ENCODE data around the gene RGS8.
A peak's percentile ranks its signal among the peaks of the same experiment; 100 is the strongest.

RGS8 gene

DNA sequence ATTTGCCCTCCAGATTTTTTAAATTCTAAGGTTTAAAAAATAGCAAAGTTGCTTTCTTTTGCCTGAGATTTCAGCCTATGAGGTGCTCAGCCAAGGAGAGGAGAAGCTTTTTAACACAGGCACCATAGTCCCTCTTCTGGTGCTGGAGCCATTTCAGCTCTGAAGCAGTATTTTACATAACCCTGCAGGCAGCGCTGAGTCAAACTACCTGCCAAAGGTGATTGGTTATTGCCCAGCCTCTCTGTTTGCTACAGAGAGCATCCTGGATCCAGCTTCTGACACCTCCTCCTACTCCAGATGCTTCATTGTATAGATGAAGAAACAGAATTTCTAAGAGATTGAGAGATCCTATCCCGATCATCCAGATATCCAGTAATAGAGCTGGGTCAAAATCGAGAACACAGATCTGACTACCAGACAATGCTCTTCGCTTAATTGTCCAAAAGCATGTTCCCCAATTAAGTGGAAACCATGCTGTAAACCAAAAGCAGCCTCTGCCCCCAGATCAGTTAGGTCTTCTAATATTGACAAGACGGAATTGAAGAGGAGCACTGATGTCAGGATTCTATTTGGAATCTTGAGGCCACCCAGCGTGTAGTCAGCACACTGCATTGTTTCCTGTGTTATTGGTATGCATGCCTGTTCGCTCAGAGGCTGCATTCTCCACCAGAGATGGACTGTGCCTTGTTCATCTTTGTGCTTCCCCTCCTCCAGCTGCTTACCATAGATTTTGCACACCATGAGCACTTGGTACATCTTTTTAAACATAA is 22.1 kb downstream of the RGS8 start:
- H3K9me3 Mint-ChIP-seq = no peaks in the 10 kb centered on the region
- TF ChIP-seq, protein P1, sequence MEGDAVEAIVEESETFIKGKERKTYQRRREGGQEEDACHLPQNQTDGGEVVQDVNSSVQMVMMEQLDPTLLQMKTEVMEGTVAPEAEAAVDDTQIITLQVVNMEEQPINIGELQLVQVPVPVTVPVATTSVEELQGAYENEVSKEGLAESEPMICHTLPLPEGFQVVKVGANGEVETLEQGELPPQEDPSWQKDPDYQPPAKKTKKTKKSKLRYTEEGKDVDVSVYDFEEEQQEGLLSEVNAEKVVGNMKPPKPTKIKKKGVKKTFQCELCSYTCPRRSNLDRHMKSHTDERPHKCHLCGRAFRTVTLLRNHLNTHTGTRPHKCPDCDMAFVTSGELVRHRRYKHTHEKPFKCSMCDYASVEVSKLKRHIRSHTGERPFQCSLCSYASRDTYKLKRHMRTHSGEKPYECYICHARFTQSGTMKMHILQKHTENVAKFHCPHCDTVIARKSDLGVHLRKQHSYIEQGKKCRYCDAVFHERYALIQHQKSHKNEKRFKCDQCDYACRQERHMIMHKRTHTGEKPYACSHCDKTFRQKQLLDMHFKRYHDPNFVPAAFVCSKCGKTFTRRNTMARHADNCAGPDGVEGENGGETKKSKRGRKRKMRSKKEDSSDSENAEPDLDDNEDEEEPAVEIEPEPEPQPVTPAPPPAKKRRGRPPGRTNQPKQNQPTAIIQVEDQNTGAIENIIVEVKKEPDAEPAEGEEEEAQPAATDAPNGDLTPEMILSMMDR (IDR thresholded peaks at IDR 0.05; ENCODE audit: unreplicated experiment in 3 of 3) = no peak
- H3K4me1 Mint-ChIP-seq = no peaks in the 10 kb centered on the region
- no peaks in the 10 kb centered on the region for H3K36me3 Mint-ChIP-seq (ENCODE audit: low read depth)
- H3K27ac Mint-ChIP-seq = no peak overlapping the region
- no peak overlapping the region for H3K4me3 Mint-ChIP-seq
- H3K27me3 Mint-ChIP-seq (ENCODE audit: low read depth) = peaks cover 20% of the 10 kb centered on the region

DNA sequence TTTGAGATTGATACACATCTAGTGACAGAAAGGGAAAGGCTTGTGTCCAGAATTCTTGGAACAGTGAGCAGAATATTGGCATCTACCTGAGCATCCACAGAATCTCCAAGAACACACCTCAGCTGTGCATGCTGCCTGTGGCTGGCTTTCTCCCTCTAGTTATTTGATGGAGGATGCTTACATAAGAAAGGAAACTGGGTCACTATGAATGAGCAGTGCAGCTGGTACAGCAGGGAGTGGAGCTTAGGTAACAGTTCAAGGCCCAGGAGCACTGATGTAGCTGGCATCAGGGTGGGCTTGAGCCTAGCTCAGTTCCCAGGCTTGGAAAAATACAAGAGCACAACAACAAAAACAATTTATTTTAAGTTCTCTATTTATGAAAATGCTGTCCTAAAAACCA is 26.3 kb downstream of the RGS8 start:
- Mint-ChIP-seq H3K27ac (no peak overlapping the region), H3K27me3 (ENCODE audit: low read depth) (peaks cover 16% of the 10 kb centered on the region), H3K4me1 (no peaks in the 10 kb centered on the region), H3K4me3 (no peak overlapping the region), H3K36me3 (ENCODE audit: low read depth) (no peaks in the 10 kb centered on the region), H3K9me3 (no peaks in the 10 kb centered on the region)
- TF ChIP-seq, protein P1 (IDR thresholded peaks at IDR 0.05; ENCODE audit: unreplicated experiment in 3 of 3) = no peak

DNA sequence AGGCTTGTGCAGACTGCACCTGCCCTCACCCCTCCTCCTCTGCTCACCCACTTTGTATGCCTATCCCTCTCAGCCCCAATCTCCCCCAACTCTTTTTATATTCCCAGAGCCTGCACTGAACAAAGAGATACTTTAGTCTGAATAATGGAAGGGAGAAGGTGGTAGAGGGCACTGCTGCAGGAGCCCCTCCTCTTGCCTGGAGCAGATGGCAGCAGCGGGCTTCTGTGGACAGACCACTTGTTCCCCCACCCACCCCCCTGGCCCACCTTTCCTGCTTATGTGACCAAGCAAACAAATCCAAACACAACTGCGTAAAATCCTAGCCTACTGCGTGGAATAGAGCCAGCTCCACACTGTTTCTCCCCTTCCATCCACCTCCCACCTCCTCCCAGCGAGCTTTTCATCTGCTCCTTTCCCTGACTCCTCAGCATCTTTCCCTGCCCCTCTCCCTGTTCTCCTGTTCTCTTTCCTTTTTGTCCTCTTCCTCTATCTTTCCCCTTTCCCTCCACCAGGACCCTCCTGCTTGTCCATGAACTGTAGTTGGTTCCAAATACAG is 27.5 kb downstream of the RGS8 start:
- Mint-ChIP-seq H3K27ac (no peak overlapping the region), H3K9me3 (no peaks in the 10 kb centered on the region), H3K4me3 (no peak overlapping the region), H3K27me3 (ENCODE audit: low read depth) (peaks cover 9% of the 10 kb centered on the region), H3K36me3 (ENCODE audit: low read depth) (no peaks in the 10 kb centered on the region), H3K4me1 (no peaks in the 10 kb centered on the region)
- TF ChIP-seq, protein P1 (IDR thresholded peaks at IDR 0.05; ENCODE audit: unreplicated experiment in 3 of 3) = no peak

DNA sequence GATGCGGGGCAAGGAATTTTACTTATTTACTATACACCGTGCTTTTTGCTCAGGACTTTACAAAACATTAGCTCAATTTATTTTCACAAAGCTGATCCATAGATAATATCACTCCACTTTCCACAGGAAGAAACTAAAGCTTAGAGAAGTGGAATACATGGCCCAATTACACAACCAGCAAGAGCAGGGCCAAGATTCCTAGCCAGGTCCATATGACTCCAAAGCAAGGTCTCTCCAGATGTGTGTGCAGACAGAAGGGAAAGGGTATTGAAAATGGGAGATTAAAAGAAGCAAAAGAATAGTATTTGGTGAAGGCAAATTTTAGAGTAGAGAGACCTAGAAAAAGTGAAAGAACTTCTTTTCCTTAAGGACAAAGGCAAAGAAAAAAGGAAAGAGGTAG is 30.4 kb downstream of the RGS8 start:
- TF ChIP-seq, protein P1 (IDR thresholded peaks at IDR 0.05; ENCODE audit: unreplicated experiment in 3 of 3) = no peak
- peaks cover 4% of the 10 kb centered on the region for H3K27me3 Mint-ChIP-seq (ENCODE audit: low read depth)
- no peak overlapping the region for H3K27ac Mint-ChIP-seq
- no peaks in the 10 kb centered on the region for H3K4me1 Mint-ChIP-seq
- H3K4me3 Mint-ChIP-seq = no peak overlapping the region
- H3K9me3 Mint-ChIP-seq = no peaks in the 10 kb centered on the region
- no peaks in the 10 kb centered on the region for H3K36me3 Mint-ChIP-seq (ENCODE audit: low read depth)

DNA sequence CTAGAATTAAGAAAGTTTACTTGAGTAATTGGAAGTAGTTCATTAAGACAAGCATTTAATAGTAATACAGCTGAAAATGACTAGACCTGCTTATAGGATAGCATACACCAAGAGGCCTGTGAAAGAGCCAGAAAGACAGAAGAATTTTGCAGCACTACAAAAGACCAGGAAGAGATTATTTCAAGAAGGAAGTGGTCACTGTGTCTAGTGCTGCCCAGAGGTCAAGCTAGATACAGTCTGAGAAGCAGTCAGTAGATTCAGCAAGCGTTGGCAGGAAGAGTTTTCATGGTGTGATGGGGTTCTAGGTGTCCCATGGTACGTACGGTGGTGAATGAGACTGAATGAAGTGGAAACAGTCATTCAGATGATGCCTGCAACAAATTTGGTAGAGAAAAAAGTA is 31.5 kb downstream of the RGS8 start:
- Mint-ChIP-seq H3K27ac (no peak overlapping the region), H3K36me3 (ENCODE audit: low read depth) (no peaks in the 10 kb centered on the region)
- TF ChIP-seq, protein P1 (IDR thresholded peaks at IDR 0.05; ENCODE audit: unreplicated experiment in 3 of 3) = no peak

DNA sequence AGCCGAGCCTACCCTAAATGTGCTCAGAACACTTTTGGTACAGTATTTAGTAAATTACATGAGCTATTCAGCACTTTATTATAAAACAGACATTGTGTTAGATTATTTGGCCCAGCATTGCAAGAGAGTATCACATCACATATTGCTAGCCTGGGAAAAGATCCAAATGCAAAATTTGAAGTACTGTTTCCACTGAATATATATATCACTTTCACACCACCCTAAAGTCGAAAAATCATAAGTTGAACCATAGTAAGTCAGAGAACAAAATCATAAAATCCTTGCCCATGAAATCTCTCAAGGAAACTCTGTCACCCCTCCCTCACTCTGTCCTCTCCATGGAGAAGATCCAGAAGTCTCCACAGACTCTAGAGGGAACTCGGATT is 33.1 kb downstream of the RGS8 start:
- Mint-ChIP-seq H3K4me3 (no peak overlapping the region), H3K36me3 (ENCODE audit: low read depth) (no peaks in the 10 kb centered on the region), H3K27me3 (ENCODE audit: low read depth) (no peaks in the 10 kb centered on the region), H3K27ac (peak overlapping the region in 2 of 3 experiments; percentile 24 to 51), H3K4me1 (no peaks in the 10 kb centered on the region), H3K9me3 (no peaks in the 10 kb centered on the region)
- TF ChIP-seq, protein P1 (IDR thresholded peaks at IDR 0.05; ENCODE audit: unreplicated experiment in 3 of 3) = no peak

More for the DNA sequence above, 31.5 kb downstream of the RGS8 start:
- Mint-ChIP-seq H3K4me1 (no peaks in the 10 kb centered on the region), H3K9me3 (no peaks in the 10 kb centered on the region), H3K27me3 (ENCODE audit: low read depth) (peaks cover 4% of the 10 kb centered on the region), H3K4me3 (no peak overlapping the region)
